SHP77 treated with DMSO at 0.1 percent for 48 hours (cell line): ENCODE results near the gene LYAR.

Experiments used
- DNase-seq: peaks from one replicate; lab custom pipeline; 2025; lab: John Stamatoyannopoulos, UW

LYAR gene

DNA sequence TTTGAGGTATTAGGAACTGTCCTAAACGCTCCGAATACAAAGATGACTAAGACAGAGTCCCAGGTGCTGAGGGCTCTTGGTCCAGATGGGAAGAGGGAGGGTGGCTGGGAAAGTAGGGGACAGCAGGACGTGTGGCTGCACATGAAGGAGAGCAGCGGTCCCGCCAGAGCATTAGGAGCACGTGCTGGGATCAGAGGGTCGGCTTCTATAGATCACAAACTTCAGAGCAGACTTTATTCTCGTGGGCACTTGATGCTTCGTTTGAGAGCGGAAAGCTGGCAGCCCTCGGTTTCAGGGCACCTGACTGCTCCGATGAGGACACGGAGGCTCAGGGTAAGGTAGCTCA lies 26.2 kb upstream of the LYAR start:
- DNase-seq: no peak

DNA sequence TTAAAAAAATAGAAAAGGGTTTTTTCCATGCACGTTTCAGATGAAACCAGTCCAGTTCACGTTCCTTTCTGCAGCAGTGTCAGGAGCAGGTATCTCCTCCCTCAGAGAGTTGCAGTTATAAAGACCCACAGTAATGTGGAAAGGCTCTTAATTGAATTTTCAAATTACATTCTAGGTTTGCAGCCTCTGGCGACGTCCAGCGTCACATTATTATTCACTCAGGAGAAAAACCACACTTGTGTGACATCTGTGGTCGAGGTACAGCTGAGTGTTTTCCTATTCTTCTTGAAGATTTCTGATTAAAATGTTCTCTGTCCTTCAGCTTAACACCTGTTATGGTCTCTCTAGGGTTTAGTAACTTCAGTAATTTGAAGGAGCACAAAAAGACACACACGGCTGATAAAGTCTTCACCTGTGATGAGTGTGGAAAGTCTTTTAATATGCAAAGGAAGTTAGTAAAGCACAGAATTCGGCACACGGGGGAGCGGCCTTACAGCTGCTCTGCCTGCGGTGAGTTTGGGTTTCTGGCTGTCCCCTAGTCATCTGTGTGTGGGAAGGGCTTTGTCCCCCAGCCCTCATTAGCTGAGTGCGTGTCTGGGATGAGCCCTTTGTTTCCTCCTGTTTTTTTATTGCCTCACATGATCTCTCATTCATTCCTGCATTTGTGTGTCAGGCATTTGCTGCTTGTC lies 25.7 kb upstream of the LYAR start:
- DNase-seq: no peak

DNA sequence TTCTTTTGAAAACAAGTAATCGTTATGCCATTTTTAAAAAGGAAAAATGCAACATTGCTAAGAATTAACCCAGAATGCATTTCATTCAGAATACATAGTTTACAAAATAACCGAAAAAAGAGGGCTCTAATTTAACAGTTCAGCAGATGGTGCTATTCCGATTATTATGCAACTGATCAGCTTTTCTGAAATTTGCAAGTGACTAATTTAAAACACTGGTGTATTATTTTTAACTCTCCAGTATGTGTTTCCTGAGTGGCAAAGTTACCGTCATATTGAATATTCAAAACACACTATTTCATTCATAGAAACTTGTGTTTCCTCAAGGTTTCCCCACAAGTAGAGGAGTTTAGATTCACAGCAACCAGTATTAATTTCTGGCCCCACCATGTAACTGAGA lies 21.2 kb upstream of the LYAR start:
- DNase-seq: no peak

DNA sequence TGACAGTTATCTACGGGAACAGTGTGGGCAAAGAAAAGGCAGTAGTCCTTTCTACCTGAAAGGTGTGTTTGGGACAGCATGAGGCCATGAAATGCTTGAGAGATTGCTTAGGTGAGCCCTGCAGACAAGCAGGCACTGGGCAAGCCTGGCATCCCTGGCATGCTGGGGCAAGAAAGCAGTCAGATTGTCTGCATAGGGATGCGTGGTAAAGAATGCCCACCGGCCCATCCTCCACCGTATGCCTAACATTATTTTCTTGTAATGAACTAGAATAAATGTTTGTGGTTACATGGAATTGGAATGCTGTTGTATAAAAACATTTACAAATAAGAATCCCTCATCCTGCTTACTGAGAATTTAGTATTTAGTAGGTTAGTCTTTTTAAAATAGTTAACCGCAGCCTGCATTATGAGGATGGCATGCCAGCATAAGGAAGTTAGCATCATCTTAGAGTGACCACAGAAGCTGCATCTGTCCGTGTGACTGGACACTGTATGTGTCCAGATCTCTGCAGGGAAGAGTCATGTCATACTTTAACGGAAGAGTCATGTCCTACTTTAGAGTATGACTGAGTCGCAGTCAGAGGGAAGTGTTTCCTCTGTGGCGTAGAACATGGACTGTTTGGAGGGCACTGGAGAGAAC lies 19.0 kb upstream of the LYAR start:
- no peak for DNase-seq

DNA sequence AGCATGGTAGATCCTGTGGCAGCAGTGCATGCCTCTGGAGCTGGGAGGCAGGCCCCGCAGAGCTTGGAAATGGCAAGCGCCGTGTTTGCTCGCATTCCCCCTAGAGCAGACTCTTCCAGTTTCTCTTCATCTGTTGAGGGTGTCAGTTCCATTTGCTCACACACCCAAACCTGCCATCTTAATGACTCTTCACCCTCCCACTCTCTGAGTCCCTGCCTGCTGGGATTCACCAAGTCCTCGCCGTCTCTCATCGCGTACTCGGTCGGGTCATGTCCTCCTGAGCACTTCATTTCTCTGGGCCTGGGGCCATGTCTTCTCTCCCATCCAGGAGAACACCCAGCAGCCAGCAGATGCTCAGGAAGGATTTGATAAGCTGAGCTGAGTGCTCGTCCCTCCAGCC lies 17.0 kb upstream of the LYAR start:
- no peak for DNase-seq

DNA sequence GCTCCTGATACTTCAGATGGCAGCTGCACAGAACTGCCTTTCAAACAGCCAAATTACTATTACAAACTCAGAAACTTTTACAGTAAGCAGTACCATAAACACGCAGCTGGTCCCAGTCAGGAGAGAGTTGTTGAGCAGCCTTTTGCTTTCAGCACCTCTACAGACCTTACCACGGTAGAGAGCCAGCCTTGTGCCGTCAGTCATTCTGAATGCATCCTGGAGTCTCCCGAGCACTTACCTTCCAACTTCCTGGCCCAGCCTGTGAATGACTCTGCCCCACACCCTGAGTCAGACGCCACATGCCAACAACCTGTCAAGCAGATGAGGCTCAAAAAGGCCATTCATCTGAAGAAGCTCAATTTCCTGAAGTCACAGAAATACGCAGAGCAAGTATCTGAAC lies 12.5 kb upstream of the LYAR start:
- no peak for DNase-seq

DNA sequence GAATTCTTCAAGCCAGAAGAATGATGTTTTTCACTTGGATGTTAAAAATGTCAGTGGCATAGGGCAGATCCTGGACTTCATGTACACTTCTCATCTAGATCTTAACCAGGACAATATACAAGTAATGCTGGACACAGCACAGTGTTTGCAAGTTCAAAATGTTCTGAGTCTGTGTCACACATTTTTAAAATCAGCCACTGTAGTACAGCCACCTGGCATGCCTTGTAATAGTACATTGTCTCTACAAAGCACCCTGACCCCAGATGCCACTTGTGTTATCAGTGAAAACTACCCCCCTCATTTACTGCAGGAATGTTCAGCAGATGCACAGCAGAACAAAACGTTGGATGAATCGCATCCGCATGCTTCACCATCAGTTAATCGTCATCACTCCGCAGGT lies 12.0 kb upstream of the LYAR start:
- no peak for DNase-seq

DNA sequence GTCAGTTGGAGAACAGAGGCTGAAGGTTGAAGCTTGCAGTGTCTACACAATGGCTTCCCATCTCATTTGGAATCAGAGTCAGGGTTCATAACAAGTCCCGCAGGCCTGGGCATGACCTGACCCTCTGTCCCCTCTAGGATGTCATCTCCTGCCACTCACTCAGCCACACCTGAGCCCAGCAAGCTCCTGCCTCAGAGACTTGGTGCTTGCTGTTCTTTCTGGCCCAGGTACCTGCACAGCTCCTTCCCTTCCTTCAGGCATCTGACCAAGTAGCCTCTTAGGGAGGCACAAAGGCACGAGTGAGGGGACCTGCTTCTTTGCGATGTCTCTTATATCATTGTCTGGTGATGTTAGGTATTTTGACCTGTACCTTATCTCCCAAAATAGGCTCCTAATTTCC lies 9.1 kb upstream of the LYAR start:
- DNase-seq: no peak

DNA sequence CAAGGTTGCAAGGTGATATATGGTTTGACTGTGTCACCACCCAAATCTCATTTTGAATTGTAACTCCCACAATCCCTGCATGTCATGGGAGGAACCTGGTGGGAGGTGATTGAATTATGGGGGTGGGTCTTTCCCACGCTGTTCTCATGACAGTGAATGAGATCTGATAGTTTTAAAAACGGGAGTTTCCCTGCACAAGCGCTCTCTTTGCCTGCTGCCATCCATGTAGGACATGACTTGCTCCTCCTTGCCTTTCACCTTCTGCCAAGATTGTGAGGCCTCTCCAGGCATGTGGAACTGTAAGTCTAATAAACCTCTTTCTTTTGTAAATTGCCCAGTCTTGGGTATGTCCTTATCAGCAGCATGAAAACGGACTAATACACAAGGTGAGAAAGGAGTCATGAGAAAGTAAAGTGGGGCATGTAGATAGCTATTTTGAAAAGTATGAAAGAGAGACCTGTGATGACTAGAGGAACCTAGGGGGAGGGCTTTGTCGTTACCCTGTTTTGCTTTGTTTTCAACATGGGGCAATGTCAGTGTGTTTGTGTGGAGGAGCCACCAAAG lies 6.4 kb upstream of the LYAR start:
- no peak for DNase-seq

DNA sequence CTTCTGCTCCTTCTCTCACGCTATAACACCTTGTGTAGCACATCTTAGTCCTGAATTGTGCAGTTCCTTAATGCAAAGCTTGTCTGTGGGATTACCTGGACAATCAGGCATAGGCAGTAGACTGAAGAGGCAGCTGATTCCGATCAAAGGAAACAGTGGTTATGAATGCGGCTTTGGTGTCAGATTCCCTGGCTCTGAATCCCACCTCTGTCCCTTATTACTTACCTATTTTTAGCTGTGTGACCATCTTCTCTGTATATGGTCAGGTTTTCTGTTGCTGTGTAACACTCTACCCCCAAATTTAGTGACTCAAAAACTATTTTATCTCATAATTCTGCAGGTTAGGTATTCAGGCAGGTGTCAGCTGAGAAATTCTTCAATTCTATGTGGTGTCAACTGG lies 3.3 kb upstream of the LYAR start:
- no peak for DNase-seq

DNA sequence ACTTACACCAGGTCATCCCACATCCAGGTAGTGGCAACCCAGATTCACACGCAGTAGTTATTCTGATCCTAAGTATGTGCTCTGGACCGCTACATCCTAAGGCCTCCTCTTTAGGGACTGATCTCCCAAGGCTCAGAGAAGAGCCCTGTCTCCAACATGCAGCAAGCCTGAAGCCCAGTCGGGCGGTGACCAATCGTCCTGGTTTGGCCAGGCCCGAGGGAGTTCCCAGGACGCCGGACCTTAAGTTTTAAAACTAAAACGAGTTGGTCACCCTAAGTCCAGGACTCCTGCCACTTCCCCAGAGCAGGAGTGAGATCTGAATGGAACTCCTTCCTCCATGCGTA lies 385 bp downstream of the LYAR start:
- DNase-seq: no peak

DNA sequence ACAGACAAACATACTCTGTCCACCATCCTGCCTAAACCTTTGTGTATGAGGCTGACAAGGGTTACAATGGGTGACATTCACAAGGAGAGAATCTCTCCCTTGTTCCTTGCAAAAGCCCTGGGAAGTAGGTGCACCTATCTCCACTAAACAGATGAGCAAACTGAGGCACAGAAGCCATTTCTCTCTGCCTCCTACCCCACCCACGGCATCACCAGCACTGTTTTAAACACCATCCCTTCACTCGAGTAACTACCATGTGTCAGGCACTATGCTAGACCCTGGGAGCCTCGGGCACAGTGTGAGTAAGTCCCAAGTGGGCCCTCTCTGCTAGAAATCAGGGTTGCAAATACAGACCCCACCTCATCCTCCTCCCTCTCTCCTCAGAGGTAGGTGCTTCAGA lies 899 bp downstream of the LYAR start:
- no peak for DNase-seq

DNA sequence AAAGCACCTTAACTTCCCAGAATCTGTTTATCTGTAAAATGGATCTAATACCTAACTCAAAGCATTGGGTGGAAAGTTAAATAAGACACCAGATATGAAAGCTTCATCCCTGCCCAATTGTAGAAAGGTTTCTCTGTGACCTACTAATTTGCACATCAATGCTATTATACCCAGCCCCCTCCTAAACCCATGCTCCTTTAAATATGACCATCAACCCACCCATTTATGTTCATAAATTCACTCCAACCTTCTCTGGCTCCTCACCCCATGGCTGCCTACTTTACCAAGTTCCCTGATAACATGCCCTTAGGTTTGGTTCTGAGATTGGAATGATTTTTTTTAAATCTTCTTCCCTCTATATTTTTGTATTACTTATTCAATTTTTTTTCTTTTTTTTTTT lies 1.9 kb downstream of the LYAR start:
- DNase-seq: no peak

DNA sequence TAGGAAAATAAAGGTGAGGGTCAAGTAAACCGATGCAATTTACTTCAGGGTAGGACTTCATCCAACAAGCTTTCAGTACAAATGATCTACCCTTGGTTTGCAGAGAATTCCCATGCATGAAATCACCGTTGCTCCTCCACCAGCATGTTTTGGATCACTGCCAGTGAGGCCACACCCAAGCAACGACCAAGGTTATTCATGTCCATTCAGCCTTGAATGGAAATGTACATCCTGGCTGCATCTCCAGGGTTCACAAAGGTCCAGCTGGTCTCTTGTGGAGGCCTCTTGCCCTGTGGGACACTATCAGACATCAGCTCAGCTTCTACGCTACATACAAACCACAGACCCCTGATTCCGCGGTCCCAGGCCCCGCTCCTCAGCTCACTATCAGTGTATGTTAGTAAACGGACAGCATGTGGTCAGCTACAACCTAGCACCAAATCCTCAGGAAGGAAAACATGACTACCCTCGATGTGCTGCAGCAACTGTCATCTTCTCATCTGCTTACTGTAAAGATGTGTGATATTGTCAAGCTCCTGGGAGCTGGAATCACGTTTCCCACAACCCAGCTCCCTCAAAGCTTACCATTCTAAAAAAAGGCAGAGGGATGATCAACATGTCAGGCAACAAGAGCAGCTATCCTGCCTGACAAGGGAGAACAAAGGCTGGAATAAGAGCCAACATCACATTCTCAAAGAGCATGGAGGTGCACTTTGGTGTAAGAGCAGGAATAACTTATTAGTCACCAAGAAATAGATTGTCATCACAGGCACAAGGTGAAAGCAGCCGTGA lies 4.9 kb downstream of the LYAR start:
- no peak for DNase-seq

DNA sequence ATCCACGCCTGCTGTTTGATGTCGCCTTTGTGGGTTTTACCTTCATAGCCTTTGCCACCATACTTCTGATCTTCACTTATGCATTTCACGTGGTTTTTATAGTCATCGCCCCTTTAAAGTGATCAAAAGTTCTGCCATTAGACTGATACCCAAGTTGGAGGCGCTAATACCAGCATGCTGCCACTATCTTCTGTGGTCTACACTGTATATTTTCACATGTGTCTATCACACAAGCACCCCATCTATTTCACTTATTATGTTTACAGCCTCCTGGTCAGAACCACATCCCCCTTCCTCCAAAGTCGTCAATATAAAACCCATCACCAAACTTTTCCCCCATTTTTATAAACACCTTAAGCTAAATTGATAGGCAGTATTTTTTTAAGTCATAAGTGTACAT lies 8.2 kb downstream of the LYAR start:
- DNase-seq: no peak

DNA sequence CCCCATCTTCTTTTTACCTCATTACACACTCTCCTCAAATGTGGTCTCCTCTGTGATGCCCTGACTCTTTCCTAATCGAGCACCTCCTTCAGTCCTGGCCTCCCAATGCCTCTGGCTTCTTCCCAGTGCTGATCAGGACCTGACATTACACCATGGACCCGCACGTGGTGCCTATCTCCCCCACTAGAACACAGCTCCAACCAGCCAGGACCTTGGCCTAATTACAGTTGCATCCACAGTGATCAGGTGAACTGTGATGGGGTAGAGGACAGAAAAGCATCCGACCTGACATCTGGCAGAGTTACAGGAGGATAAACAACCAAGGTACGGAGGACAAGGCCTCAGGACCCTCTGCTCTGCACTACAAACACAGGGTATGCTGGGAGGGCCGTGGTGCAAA lies 12.4 kb downstream of the LYAR start:
- no peak for DNase-seq

DNA sequence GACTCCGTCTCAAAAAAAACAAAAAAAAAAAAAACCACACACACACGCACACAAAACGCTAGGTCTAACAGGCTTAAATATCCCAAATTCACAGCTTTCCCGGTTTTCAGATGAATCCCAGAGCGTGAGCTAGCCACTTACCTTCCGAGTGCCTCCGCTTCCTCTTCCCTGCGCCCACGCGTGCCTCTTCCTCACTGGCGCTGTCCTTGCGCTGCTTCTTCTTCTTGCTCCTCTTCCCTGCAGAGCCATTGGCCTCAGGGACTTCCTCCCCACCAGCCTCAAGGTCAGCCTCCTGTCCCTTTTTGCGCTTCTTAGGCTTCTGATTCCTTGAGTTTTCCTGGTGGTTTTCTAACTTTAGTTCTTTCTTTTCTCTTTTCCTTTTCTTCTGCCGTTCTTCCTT lies 15.7 kb downstream of the LYAR start:
- DNase-seq: no peak

DNA sequence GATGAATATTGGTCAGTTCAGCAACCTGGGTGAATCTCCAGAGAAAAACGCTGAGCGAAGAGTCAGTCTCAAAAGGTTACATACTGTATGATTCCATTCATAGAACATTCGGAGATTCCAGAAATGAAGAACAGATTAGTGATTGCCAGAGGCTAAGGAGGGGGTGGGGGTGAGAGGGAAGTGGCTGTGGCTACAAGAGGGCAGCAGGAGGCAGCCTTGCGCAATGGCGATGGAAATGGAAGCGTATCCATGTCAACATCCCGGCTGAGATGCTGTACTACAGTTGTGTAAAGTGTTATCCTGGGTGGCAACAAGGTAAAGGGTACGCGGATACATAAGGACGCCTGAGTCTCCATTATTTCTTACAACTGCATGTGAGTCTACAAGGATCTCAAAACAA lies 18.0 kb downstream of the LYAR start:
- no peak for DNase-seq

DNA sequence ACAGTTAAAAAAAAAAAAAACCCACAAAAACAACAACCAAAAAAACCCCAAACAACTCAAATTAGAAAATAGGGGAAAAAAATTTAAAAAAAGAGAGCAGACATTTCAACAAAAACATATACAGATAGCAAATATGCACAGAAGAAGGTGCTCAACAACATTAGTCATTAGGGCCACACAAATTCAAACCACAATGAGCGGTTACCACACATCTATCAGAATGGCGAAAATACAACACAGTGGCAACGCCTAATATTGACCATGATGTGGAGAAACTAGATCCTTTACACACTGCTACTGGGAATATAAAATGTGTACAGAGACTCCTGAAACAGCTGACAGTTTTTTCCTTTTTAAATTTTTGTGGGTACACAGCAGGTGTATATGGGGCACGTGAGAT lies 19.4 kb downstream of the LYAR start:
- DNase-seq: no peak

DNA sequence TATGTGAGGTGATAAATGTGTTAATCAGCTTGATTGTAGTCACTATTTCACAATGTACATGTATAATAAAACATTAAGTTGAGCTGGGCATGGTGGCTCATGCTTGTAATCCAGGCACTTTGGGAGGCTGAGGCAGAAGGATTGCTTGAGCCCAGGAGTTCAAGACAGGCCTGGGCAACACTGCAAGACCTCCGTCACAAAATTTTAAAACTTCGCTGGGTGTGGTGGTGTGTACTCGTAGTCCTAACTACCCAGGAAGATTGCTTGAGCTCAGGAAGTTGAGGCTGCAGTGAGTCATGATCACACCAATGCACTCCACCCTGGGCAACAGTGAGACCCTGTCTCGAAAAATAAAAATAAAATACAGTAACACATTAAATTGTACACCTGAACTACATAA lies 20.1 kb downstream of the LYAR start:
- no peak for DNase-seq

DNA sequence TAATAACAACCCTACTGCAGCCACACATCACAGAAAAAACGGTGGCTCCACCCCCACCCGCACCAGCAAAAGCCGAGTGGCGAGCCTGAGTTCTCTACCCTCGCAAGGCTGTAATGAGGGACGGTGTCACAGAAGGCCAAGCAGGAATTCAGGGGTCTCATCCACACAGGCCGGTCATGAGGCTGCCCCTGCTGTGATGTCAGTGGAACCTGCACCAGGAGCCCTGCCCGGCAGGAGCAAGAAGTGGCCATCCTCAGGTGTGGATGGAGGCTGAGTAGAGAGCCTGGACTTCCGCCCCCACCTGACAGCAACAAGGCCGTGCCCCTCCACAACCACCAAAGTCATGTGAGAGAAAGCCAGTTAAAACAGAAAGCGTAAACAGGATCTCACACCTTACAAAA lies 20.6 kb downstream of the LYAR start:
- no peak for DNase-seq

DNA sequence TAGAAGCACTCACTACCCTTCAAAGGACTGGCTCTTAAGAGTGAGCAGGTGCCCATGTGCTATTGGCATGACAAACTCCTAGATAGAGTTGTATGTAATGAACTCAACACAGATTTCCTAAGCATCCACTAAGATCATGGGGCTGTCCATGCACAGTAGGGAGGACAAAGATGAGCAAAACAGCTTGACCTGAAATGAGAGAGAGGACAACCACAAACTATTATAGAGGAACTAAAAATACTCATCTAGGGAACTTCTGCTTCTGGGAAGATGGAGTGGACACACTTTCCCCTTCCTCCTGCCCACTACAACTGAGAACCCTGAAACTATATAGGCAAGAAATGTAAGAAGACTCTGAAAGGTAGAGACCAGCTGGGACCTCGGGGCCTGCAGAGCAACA lies 21.2 kb downstream of the LYAR start:
- DNase-seq: no peak

DNA sequence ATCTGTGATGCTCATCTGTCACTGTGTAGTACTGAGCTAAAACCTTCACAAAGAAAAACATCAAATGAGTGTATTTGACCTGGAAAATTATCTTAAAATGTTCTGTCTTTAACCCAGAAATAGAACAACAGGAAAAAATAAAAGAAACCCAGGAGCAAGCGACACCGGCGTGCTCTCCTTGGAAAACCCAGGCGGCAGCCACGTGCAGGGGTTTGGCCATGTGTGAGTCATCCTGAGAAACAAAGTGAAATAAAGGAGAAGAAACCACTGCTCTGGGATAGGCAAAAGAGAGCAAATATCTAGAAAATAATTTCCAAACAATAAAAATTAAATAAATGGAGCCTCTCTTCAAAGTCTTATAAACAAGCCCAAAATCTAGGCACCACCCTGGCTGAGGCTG lies 22.0 kb downstream of the LYAR start:
- no peak for DNase-seq
